Stimulated activated CD4-positive, alpha-beta T cell treated with anti-CD3 and anti-CD28 coated beads, Interleukin-12 subunit alpha, Interleukin-12 subunit beta, amount 100 ng/mL, for 48 hours (primary cell): ENCODE measurements around the gene HDAC9.

Experiments
- DNase-seq, 3 donors: peaks; one replicate each; pipeline ENCODE4 v3.0.0-alpha.2; 2020; ENCODE audit warnings: low read depth in 2 of 3, low spot score in 1 of 3

The HDAC9 gene

GRCh38 chr7:18521945-18522566 is 26.5 kb downstream of the HDAC9 start:
- DNase-seq: no peak

DNA sequence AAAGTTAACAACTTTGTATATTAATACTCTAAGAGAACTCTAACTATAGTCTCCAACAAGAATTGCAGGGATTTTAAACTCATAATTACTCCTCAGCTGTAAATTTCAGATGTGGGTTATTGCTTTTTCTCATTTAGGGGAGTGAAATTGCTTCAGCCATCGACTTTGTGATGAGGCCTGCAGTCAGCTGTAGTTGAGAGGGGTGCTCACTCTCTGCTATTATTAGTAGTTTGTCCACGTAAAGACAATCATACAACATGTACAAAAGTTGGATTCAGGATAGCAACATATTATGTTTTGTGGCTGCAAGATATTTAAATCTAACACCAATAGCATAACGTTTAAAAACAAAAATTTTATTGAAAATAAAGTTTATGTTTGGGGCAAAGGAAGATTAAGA is 28.7 kb downstream of the HDAC9 start:
- no peak for DNase-seq

- DNase-seq: no peak
Observed at GRCh38 chr7:18526368-18526878, 30.9 kb downstream of the HDAC9 start.

GRCh38 chr7:18529239-18529638 is 33.7 kb downstream of the HDAC9 start:
- no peak for DNase-seq

DNA sequence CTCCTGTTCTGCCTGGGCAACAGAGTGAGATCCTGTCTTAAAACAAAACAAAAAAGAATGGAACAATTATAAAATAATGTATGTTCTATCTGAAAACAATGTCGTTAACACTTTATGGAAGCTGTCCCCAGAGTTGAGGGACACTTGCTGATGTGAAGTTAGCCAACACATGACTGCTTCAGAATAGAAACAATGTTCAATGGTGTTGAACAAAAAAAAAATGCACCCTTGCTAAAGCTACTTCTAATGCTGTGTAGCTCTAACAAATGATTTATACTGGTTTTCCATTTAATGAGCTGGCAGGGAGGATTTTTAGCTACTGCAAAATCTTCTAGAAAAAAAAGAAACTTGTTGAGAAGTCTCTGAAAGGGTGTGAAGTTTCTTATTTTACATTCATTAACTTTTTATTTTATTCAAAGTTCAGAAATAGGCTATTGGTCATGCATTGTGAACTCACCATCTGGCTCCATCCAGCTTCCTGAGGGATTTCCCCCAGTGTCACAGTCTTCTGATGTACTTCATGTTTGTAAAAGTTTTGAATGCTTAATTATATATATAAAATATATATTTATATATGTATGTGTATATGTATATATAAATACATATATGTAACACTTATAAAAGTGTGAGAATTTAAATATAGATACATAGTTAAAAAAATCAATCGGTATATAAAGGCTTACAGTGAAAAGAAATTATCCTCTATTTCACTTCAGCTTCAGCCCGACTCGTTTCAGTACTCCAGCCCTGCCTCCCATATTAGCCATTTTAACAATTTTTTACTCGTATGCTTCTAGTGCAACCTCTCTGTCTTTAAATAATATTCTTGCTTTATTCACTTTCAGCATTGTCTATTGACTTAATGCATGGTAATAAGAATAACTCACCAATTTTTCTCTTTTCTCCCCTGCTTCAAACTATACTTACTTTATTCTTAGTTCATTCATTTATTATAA is 35.0 kb downstream of the HDAC9 start:
- no peak for DNase-seq

- no peak for DNase-seq
Observed at GRCh38 chr7:18531539-18531938, 36.0 kb downstream of the HDAC9 start.

DNA sequence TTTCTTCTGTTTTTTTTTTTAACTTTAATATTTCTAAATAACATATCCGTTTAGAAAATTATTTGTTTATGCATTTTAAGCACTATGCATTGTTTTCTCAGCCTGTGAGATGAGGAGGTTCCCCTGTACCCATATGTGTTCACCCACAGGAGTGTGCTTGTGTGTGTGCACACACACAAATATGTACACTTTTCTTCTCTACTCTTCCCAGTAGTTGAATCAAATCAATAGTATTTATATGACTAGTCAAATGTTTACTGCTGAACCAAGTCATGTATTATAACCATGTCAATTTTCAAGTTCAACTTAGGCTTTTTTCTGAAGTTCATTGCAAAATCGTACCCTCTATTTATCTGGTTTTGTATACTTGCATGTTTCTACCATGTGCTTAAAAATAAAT is 37.3 kb downstream of the HDAC9 start:
- DNase-seq: no peak

DNA sequence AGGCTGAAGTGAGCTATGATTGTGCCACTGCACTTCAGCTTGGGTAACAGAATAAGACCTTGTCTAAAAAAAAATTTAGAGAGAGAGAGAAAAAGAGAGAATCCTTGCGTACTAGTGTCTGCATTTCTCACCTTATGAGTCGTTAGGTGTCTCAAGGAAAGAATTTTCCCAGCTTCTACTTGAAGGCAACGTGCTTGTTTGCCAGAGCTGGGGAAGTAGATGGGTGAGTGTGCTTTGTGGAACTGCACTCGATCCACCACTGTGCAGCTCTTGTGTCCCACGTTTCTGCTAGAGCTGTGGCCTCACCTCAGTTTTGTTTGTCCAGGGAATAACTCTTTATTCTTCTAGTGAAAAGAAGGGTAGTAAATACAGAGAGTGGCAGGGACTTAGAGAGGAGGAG is 38.9 kb downstream of the HDAC9 start:
- no peak for DNase-seq

DNA sequence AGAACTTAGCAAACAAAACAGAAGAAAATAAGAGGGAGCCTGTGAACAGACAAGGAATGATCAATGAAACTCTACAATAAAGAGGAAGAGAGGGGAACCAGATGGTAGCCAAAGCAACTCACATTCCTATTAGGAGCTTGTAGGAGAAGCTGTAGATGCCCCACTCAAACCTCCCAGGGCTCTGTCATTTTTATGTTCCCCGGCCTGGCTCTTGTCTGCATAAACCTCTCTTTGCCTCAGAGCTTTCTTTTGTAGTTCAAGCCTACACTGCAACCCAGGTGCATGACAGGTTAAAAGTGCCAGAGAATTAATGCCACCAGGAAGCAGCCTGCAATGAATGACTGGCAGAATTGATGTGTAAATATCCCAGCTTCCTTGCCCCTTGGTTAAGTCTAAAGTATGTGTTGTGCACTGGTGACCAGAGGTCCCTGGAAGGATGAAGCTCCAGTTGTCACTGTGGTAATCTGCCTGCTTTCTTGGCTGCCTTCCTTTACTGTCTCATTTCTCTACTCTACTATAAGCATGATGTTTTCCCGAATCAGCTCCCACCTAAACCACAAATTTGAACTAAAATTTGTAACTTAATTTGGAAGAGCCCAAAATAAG is 40.4 kb downstream of the HDAC9 start:
- DNase-seq: no peak

GRCh38 chr7:18536486-18536885 is 40.9 kb downstream of the HDAC9 start:
- DNase-seq: no peak

DNA sequence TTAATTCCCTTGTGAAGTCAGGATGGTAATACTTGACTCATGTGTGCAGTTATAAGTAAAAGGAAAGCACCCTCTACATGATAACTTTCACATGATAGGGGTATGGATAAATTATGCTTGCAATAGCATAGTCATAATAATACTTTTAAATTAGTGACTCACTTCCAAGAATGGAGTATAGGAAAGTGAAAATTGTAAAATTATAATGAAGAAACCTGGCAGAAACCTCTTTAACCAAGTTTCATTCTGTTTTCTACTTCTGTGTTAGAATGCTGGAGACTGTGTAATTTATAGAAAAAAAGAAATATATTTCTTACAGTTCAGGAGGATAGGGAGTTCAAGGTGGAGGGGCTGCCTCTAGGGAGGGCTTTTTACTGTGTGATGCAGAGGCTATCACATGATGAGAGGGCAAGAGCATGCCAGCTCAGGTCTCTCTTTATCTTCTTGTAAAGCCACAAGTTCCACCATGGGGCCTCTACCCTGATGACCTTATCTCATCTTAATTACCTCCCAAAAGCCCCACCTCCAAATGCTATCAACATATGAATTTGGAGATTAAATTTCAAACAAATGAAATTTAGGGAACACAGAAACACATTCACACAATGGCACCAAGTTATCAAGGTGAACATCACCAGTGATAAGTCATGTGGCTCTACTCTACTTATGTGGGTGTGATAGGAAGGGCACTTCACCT is 43.2 kb downstream of the HDAC9 start:
- no peak for DNase-seq

DNA sequence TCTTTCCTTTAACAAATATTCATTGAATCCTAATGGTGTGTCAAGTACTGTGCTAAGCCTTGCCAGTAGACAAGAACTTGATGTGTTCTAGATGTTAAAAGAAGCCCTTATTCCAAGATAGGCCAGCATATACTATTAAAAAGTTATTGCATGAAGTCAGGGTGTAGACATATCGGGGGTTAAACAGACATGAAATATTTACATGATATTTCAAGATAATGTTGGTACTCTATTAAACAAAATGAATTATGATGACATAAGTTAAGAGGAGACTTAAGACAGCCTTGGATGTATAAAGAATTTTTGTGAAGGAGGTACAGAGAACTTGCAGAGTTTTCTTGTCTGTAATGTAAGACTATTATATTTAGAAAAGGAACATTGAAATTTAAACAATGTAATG is 44.8 kb downstream of the HDAC9 start:
- no peak for DNase-seq

- DNase-seq: no peak
Observed at GRCh38 chr7:18541181-18541870, 45.8 kb downstream of the HDAC9 start.

DNA sequence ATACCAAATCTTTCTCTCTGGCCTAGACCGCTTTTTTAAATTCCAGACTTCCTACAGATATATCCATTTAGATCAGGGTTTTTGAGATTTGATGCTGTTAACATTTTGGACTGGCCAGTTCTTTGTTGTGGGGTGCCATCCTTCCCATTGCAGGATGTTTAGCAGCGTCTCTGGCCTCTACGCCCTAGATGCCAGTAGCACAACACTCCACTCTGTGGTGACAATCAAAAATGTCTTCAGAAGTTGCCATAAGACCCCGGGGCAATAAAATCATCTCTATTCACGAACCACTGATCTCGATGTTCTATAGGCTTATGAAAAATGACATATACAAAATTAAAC is 46.3 kb downstream of the HDAC9 start:
- no peak for DNase-seq

DNA sequence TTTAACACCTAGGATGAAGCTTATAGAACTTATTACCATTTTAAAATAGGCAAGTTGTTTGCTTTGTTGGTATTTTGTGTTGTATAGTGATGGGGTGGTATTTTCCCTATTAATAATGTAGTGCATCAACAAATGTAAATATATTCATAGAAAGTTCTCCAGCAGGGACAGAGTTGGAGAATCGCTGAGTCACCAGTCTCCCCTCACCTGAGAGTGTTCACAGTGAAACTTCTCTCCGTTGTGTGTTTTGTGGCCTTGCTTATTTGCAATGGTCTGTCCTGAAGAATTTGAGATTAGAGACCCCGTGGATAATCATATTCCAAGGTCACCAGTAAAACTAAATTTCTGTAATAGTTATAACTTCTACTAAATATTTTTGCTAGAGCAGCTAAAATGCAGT is 51.0 kb downstream of the HDAC9 start:
- DNase-seq: no peak

DNA sequence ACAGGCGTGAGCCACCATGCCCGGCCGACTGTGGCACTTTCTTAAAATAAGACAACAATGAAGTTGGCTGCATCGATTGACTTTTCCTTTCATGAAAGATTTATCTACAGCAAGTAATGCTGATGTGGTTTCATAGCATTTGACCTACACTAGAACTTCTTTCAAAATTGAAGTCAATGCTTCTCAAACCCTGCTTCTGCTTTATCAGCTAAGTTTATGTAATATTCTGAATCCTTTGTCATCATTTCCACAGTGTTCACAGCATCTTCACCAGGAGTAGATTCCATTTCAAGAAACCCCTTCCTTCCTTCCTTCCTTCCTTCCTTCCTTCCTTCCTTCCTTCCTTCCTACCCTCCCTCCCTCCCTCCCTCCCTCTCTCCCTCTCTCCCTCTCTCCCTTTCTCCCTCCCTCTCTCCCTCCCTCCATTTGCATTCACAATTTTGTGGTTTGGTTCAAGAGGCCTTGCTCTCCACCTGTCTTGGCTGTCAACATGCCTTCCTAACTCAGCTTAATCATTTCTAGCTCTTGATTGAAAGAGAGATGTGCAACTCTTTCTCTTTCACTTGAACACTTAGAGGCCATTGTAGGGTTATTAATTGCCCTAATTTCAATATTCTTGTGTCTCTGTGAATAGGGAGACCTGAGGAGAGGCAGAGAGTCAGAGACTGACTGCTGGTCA is 52.1 kb downstream of the HDAC9 start:
- no peak for DNase-seq

DNA sequence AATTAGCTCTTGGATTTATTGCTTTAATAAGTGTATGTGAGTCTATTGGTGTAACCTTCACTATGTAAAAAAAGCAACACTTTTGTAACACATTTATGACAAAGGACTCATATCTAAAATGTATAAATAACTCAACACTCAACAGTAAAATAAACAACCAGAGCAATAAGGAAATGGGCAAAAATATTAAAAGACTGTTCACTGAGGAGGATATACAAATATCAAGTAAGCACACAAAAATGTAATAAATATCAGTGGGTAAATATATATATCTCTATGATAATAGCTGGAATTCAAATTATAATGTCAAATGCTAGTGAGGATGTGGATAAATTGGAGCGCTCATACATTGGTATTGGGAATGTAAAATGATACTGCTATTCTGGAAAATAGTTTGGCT is 53.0 kb downstream of the HDAC9 start:
- no peak for DNase-seq

DNA sequence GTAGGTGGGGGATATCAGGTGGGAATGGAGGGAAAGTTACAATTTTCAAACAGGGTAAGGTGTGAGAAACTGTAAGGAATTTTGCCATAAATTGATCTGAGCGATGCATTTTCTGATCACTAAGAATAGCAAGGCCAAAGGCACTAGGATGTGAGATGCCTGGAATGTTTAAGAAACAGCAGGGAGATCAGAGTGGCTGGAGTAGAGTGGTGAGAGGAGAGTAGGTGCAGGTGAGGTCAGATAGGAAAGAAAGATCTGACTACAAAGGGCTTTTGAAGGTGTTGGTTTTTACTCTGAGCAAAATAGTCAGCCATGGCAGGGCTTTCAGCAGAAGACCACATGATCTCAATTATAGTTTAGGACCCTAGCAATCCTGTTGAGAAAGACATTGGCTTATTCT is 55.0 kb downstream of the HDAC9 start:
- DNase-seq: no peak

DNA sequence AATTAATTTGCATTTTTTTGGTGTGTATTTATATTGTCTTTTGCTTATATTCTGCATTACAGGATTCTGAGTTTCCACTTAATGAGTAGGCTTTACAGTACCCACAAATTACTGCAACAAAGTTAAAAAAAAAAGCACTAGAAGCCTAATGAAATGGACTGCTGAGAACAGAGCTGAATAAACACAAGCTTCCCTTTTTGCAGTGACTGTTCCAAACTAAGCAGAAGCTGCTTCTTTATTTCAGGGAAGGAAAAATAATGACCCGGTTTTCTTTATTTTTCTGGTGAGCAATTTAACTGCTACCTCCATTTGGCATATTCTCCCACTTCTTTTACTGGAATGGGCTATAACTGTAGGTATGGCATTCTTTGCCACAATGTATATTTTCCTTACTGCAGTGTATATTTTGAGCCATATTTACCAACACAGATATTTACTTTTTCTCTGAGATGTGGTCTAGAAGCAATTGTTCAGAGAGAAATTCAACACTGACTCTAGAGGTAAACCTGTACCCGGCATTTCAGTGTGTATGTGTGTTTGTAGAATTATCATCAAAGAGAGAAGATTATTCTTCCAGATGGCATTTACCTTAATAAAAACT is 56.9 kb downstream of the HDAC9 start:
- DNase-seq: no peak
